ENCODE measurements around the gene WNT7B. TPM values are rescaled to one million over a fixed set of nuclear protein-coding genes. Genes with fewer than 3 reads are reported as not detected.
"Not testable (repeated sequence)": the region's sequence is repeated elsewhere in the genome, so short reads cannot be mapped to it uniquely, and the experiment has no call there.

Gene WNT7B
- total and polyA plus RNA-seq, 5 experiments from 2014 or later: not detected

DNA sequence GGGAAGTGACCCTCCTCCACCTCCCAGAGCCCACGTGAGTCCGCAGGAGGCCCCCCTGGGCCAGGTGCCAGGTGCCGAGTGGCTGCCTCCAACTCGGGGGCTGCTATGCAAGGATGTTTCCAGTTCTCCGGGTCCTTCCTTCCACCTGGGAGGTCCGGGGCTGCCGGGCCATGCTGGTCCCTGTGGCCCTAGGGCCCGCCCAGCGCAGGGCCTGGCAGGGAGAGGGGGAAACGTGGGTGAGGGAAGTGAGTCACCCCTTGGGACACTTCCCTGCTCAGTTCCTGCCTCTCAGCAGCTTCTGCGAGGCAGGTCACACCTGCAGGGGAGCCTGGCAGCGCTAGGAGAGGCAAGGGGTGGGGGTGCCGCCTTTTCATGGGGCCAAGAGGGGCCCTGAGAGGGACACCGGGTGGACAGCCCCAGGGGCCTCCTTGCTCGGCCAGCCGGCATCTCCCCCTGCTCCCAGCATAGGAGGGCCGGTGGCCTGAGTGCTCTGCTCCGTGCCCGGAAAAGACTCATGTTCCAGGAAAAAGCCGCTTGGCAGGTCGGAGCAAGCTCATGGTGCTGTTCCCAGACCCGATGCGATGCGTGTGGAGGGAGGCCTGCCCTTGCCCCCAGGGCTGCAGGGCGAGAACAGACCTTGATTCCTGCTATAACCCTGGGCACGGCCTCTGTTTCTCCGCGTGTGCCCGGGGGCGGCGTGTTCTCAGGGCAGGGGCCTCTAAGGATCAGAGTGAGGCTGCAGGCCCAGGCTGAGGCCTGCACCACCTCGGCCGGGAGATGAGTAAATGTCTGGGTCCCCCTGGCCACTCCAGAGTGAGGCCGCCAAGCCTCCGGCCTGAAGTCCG is 30.3 kb upstream of the WNT7B start:
- no peak for ATAC-seq
- H3K36me3 Mint-ChIP-seq: no peaks in the 10 kb centered on the region
- no peak overlapping the region for H3K4me3 Mint-ChIP-seq
- DNase-seq: peak in 1 of 10 donors; percentile 45
- H3K9me3 Mint-ChIP-seq: peaks cover 0 to 8% (median 4%) of the 10 kb centered on the region in 9 donors
- POLR2A ChIA-PET: interaction anchor here (0.7 to 3.8 kb wide), 8 partner anchors 10 to 110 kb away, joined by 3 to 40 read pairs (median 4); no protein-coding TSS in a partner anchor
- no peaks in the 10 kb centered on the region for H3K27me3 Mint-ChIP-seq
- H3K27ac Mint-ChIP-seq: no peak overlapping the region
- peaks cover 5 to 17% (median 16%) of the 10 kb centered on the region in 4 donors for H3K4me1 Mint-ChIP-seq

DNA sequence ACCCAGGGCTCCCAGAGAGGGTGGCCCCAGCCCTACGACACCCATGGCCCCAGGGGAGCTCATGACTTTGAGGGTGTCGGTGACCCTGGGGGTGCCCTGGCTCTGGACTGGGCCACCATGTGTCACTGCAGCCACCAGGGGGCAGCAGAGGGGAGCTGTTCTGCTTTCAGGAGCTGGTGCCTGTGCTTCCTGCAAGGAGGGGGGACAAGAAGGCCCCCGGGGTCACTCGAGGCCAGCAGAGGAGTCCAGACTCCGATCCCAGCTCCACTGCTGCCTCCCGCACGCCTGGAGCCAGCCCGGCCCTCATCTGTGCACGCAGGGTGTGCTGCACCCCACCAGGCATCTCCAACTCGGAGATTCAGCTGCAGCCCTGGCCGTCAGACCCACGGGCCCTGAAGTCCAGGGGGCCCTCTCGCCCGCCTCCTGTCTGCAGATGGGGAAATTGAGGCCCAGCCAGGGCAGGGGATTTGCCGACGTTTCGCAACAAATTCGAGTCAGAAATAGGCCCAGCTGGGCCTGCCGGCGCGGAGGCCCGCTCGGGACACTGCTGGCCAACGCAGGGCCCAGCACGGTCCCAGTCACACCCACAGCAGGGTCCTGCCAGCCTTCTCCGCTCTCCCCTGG is 29.5 kb upstream of the WNT7B start:
- H3K27me3 Mint-ChIP-seq: no peaks in the 10 kb centered on the region
- peak overlapping the region in 5 of 10 donors; percentile 8 to 83 (median 49) for H3K27ac Mint-ChIP-seq
- H3K9me3 Mint-ChIP-seq: peaks cover 0 to 8% (median 4%) of the 10 kb centered on the region in 9 donors
- peak overlapping the region in 5 of 10 donors; percentile 19 to 64 (median 27) for H3K4me3 Mint-ChIP-seq
- ATAC-seq (peak; percentile 94 to 98), DNase-seq (peak; percentile 71 to 93 (median 84))
- POLR2A ChIA-PET: interaction anchor here (0.7 to 3.8 kb wide), 9 partner anchors 10 to 290 kb away, joined by 3 to 40 read pairs (median 3); partner anchors contain the start of gene GTSE1
- H3K36me3 Mint-ChIP-seq: no peaks in the 10 kb centered on the region
- peaks cover 5 to 17% (median 16%) of the 10 kb centered on the region in 4 donors for H3K4me1 Mint-ChIP-seq

DNA sequence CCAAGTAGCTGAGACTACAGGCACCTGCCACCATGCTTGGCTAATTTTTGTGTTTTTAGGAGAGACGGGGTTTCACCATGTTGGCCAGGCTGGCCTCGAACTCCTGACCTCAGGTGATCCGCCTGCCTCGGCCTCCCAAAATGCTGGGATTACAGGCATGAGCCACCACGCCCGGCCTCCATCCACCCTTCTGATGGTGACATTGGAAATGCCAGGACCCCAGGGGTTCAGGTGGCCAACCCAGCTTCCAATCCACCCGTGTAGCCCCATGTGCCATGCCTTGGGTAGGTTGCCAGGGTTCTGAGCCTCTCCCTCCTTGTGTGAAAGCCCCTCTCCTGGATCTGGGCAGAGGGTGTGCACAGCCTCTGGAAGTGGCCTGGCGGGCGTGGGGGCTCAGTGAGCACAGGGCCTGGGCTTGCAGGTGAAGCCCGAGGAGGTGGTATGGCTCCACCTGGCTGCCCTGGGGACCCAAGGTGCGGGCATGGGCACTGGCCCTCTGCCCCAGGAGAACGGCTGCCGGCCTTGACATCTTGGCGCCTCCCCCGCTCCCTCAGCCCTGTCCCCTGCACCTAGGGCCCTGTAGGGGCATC is 28.2 kb upstream of the WNT7B start:
- H3K9me3 Mint-ChIP-seq, ATAC-seq, H3K27me3 Mint-ChIP-seq, H3K36me3 Mint-ChIP-seq: not testable (repeated sequence)
- peak in 1 of 10 donors; percentile 45 for DNase-seq
- peaks cover 5 to 17% (median 16%) of the 10 kb centered on the region in 4 donors for H3K4me1 Mint-ChIP-seq
- H3K27ac Mint-ChIP-seq: peak overlapping the region in 4 of 10 donors; percentile 29 to 85 (median 66)
- POLR2A ChIA-PET: interaction anchor here (0.7 to 2.5 kb wide), 4 partner anchors 9 to 771 kb away, joined by 3 to 15 read pairs (median 8); no protein-coding TSS in a partner anchor
- H3K4me3 Mint-ChIP-seq: peak overlapping the region in 2 of 10 donors; percentile 61 to 85

DNA sequence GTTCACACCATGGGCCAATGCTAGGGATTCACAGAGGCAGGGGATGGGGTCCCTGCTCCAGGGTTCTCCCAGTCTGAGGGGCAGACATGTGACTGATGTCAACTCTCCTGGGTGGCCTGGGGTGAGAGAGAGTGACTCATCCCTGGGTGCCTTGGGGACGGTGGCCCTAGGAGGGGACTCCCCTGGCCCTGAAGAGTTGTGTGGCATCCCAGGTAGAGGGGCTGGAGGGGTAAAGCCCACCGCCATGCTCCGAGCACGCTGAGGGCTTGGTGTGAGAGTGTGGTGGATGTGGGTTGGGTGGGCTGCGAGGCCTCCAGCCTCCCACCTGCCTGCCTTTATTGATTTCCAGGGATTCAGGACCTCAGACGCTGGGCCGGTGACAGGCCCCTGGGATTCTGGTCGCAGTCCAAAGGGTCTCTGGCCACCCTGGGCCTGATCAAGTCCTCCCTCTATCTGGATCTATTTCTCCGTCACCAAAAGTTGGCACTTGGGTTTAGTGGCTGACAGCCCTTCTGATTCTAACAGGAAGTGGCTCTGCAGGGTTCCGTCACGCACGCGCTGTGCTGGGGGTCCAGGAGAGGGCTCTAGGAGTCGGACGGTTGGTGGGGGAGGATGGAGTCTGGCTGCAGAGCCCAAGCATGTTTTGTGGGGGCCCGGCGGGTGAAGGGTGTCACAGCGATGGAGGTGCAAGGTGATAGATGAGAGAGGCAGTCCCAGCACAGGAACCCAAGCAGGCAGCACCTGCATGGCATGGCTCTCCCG is 27.3 kb upstream of the WNT7B start:
- peak overlapping the region; percentile 61 to 88 (median 76) for H3K4me3 Mint-ChIP-seq
- peak in 5 of 10 donors; percentile 22 to 68 (median 33) for DNase-seq

DNA sequence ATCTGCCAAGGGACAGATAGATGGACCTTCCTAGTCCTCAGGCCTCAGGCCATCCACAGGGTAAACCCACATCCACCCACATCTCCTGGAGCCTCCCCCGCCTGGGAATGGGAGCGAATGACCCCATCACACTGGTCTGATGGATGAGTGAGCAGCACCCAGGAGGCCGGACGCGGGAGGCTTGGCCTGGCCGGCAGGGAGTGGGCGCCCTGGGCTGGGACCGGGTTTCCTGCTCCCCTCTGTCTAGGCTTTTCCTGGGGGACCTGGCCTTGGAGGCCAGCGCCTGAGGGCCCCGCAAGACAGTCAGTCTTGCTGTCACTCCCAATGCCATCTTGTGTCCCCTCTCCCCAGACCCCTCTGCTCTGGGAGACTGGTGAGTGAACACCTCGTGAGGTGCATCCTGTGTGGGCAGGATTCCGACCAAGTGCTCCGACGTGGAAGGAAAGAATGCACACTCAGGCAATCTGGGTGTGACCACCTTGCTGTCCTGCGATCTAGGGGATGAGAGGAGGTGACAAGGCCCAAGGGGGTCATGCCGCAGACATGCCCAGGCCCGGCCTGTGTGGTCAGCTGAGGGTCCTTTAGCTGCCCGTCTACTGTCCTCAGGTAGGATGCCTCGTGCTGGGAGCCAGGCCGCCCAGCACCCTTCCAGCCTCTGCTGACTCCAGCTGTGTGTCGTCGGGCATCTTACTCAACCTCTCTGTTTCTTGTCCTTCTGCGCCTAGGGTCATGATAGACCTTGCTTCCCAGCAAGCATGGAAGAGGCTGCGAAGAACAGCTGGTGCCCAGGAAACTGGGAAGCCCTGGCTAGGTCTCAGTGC is 26.5 kb upstream of the WNT7B start:
- ATAC-seq (no peak), DNase-seq (peak in 1 of 10 donors; percentile 47)
- H3K4me1 Mint-ChIP-seq: peaks cover 5 to 17% (median 16%) of the 10 kb centered on the region in 4 donors
- H3K4me3 Mint-ChIP-seq: peak overlapping the region in 1 of 10 donors; percentile 61
- no peaks in the 10 kb centered on the region for H3K27me3 Mint-ChIP-seq
- H3K36me3 Mint-ChIP-seq: no peaks in the 10 kb centered on the region
- peak overlapping the region in 4 of 10 donors; percentile 2 to 95 (median 87) for H3K27ac Mint-ChIP-seq
- POLR2A ChIA-PET: interaction anchor here (1.4 kb wide), 1 partner anchor 9 kb away, joined by 5 read pairs; no protein-coding TSS in a partner anchor
- H3K9me3 Mint-ChIP-seq: no peaks in the 10 kb centered on the region

More for the DNA sequence above, 27.3 kb upstream of the WNT7B start:
- Mint-ChIP-seq H3K27ac (peak overlapping the region; percentile 37 to 95 (median 84)), H3K4me1 (peaks cover 5 to 17% (median 16%) of the 10 kb centered on the region in 4 donors), H3K27me3 (no peaks in the 10 kb centered on the region), H3K9me3 (peaks cover 0 to 2% (median 0%) of the 10 kb centered on the region in 9 donors), H3K36me3 (no peaks in the 10 kb centered on the region)
- ATAC-seq: peak; percentile 38 to 52
- POLR2A ChIA-PET: interaction anchor here (0.8 to 2.5 kb wide), 3 partner anchors 9 to 113 kb away, joined by 4 to 15 read pairs (median 5); no protein-coding TSS in a partner anchor

DNA sequence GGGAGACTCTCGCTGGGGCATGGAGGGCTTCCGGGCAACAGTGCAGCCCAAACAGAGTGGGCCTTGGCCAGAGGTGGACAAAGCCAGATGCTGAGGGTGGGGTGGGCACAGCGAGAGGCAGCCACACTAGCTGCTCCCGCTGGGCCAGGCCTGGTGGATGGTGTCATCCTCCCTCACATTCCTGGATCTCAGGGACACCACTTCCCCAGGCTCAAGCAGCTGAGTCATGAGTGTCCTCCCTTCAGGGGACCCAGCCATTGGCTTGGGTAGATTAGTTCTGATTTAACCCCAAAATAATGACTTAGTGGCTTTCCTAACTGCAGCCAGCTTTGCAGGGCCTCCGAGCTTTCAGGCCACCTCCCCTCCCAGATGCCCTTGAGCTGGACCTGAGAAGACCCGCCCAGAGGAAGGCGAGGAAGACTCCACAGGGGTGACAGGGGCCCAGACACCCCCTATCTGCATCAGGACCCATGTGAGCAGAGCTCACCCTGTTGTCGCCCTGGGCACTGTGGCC is 25.9 kb upstream of the WNT7B start:
- ATAC-seq: no peak
- peak in 1 of 10 donors; percentile 32 for DNase-seq

DNA sequence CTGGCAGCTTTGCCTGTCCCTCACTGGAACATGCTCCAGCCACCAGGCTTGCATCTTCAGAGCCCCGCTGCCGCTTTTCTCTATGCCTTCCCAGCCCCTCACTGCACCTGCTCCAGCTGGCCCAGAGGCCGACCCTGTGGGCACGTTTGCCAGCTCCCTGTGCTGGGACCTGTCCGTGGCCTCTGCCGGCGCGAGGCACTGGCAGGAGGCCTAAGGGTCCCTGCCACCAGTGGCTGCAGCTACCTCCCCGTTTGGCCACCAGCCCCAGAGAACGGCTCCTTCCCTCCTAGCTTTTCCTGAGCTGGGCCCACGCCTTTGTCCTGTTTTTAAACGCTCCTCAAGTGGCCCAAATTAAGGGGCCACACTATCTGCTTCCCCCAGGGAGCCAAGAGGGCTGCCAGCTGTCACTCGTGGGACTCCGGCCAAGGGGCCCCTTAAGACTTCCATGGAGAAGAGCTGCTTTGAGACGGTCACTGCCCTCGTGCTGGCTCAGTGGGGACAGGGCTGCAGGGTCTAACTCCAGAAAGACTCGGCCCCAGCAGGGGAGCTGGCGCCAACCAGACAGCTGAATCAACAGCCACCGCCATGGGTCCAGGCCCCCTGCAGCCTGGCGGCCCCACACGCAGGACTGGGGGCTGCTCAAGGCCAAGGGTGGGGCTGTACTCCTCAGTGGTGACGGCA is 24.6 kb upstream of the WNT7B start:
- Mint-ChIP-seq H3K9me3 (no peaks in the 10 kb centered on the region), H3K4me1 (peaks cover 5 to 25% (median 19%) of the 10 kb centered on the region in 4 donors), H3K27me3 (no peaks in the 10 kb centered on the region), H3K36me3 (no peaks in the 10 kb centered on the region), H3K27ac (peak overlapping the region in 1 of 10 donors; percentile 70), H3K4me3 (no peak overlapping the region)
- ATAC-seq (no peak), DNase-seq (peak in 1 of 10 donors; percentile 35)
- POLR2A ChIA-PET: no interaction called here

More for the DNA sequence above, 25.9 kb upstream of the WNT7B start:
- Mint-ChIP-seq H3K4me1 (peaks cover 5 to 19% (median 17%) of the 10 kb centered on the region in 4 donors), H3K27ac (peak overlapping the region in 1 of 10 donors; percentile 36), H3K4me3 (no peak overlapping the region), H3K27me3 (no peaks in the 10 kb centered on the region), H3K9me3 (no peaks in the 10 kb centered on the region), H3K36me3 (no peaks in the 10 kb centered on the region)
- POLR2A ChIA-PET: interaction anchor here (0.9 to 1.4 kb wide), 2 partner anchors 10 to 109 kb away, joined by 5 to 6 read pairs; no protein-coding TSS in a partner anchor

DNA sequence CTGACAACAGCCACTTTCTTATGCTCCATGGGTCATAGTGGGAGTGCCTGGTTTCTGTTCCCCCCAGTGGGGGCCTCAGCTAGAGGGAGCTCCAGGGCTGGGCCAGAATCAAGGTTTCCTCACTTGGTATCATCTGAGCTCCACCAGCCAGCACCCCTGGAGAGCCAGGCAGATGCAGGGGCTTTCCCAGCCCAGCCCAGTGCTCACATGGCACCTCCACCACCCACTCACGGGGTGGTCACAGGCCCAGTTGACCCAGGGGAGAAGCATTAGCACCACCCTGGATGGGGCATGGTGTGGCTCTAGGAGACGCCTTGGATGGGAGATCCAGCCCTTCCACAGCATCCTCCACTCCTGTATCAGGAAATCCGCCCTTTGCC is 24.1 kb upstream of the WNT7B start:
- POLR2A ChIA-PET: no interaction called here
- DNase-seq: peak in 1 of 10 donors; percentile 38
- Mint-ChIP-seq H3K9me3 (no peaks in the 10 kb centered on the region), H3K4me3 (no peak overlapping the region), H3K27ac (no peak overlapping the region), H3K36me3 (no peaks in the 10 kb centered on the region), H3K4me1 (peaks cover 3 to 21% (median 14%) of the 10 kb centered on the region in 4 donors), H3K27me3 (no peaks in the 10 kb centered on the region)
- no peak for ATAC-seq

DNA sequence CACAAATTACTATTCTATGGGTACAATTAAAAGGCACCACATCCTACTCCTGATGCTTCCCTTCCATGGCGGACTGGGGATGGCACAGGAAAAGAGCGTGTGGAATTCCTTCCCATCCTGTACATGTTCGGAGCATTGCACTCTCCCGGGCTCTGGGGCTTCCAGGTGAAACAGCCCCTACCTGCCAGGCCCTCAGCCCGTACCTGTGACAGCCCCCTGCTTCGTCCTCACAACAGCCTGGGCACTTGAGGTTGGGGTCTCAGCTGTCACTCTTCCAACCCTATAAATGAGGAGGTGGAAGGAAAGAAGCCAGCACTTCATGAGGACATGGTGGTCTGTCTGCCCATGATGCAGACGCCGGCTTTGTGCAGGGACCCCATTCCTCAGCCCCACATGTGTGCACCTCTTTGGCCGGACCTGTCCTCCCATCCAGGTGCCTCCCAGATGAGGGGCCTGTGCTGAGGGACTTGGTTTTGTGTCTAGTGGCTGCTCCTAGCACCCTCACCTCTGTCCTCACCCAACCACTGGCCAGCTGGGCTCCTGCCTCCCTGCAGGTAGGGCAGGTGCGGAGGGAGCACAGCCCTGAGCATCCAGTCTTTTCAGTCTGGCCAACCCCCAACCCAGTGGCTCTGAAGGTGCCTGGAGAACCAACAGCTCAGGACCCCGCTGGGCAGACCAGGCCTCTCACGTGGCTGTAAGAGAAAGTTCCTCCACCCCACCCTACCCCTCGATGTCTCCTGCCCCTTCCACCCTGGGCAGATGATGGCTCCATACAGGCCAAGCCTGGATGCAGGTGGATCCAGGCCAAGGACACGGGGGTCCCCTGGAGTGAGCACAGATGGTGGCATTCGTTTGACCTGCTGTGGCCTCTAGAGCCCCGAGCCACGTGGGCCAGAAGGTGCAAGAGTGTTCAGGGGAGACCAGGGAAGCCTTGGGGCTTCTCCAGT is 23.4 kb upstream of the WNT7B start:
- H3K4me1 Mint-ChIP-seq: peaks cover 5 to 23% (median 13%) of the 10 kb centered on the region in 4 donors
- H3K4me3 Mint-ChIP-seq: no peak overlapping the region
- H3K27ac Mint-ChIP-seq: peak overlapping the region in 2 of 10 donors; percentile 19 to 38
- POLR2A ChIA-PET: no interaction called here
- H3K27me3 Mint-ChIP-seq: no peaks in the 10 kb centered on the region
- H3K9me3 Mint-ChIP-seq: no peaks in the 10 kb centered on the region
- no peaks in the 10 kb centered on the region for H3K36me3 Mint-ChIP-seq
- DNase-seq (peak in 1 of 10 donors; percentile 45), ATAC-seq (no peak)

All from naive thymus-derived CD8-positive, alpha-beta T cell (primary cell).